ENCODE measurements around the gene ZNF697.

DNA sequence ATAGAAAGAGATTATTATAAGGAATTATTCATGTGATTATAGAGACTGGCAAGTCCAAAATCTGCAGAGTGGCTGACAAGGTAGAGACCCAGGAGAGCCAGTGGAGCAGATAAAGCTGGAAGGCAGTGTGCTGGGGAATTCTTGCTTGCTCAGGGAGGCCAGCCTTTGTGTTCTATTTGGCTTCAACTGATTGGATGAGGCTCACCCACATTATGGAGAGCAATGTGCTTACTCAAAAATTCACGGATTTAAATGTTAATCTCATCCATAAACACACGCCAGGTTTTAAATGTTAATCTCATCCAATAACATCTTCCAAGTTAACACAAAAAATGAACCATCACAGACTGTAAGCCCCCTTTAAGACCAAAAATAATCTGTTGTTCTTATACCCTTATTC lies 33.5 kb upstream of the ZNF697 start:
- no peak for TF ChIP-seq POLR2AphosphoS5 (IDR thresholded peaks at IDR 0.05)
- TF ChIP-seq POLR2A (IDR thresholded peaks at IDR 0.05; ENCODE audit: low read depth) = no peak
- TF ChIP-seq, protein P1, sequence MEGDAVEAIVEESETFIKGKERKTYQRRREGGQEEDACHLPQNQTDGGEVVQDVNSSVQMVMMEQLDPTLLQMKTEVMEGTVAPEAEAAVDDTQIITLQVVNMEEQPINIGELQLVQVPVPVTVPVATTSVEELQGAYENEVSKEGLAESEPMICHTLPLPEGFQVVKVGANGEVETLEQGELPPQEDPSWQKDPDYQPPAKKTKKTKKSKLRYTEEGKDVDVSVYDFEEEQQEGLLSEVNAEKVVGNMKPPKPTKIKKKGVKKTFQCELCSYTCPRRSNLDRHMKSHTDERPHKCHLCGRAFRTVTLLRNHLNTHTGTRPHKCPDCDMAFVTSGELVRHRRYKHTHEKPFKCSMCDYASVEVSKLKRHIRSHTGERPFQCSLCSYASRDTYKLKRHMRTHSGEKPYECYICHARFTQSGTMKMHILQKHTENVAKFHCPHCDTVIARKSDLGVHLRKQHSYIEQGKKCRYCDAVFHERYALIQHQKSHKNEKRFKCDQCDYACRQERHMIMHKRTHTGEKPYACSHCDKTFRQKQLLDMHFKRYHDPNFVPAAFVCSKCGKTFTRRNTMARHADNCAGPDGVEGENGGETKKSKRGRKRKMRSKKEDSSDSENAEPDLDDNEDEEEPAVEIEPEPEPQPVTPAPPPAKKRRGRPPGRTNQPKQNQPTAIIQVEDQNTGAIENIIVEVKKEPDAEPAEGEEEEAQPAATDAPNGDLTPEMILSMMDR (IDR thresholded peaks at IDR 0.05) = no peak
